Nasal cavity respiratory epithelium epithelial cell of viscerocranial mucosa (primary cell): ENCODE measurements around the gene OR8K3. TPM values are rescaled to one million over a fixed set of nuclear protein-coding genes. Genes with fewer than 3 reads are reported as not detected.

Experiments used
- total RNA-seq: library from RNA; depleted of rRNA; stranded (reverse); fragments of >200 nt; gene quantifications from 2 replicates; pipeline ENCODE4 v1.2.3, GENCODE V29; 2014

OR8K3 gene
- total RNA-seq, result not detected in 2 replicates

GRCh38 chr11:56314844-56315243 lies at the start of gene OR8K3:
Gene OR8K3 (plus strand): TSS chr11:56315144. CDS start chr11:56318307, 3,163 bp downstream.

GRCh38 chr11:56273854-56274253 lies 41.1 kb upstream of the OR8K3 start, which contains the start of gene OR5T1:
Gene OR5T1 (plus strand): TSS chr11:56274154. CDS start chr11:56275639, 1,485 bp downstream.

DNA sequence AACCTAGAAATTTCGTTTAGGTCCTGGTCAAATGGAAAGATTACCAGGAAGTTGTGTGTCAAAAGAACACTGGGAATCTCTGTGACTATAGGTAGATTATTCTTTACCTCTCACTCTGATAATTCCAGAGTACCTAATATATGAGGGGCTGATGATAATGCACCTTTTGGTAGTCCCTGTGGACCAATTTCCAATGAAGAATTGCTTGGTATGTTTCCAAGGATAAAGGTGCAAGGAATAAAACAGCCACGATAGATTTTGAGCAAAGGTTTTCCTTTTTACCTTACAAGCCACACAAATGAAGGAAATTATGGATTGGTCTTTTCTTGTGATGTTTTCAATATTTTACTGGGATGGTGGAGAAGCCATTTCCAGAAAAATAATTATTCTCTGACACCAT lies 22.8 kb upstream of the OR8K3 start, which contains the start of gene OR8H1:
TSS of gene OR8H1 (minus strand) at position 101 of the 400 bp plus-strand sequence. CDS start 1,192 bp downstream, outside the sequence.

GRCh38 chr11:56345739-56346138 lies 30.8 kb downstream of the OR8K3 start, which contains the start of gene OR8K1:
Gene OR8K1 (plus strand): TSS chr11:56346039. CDS start chr11:56346039, 0 bp downstream.

DNA sequence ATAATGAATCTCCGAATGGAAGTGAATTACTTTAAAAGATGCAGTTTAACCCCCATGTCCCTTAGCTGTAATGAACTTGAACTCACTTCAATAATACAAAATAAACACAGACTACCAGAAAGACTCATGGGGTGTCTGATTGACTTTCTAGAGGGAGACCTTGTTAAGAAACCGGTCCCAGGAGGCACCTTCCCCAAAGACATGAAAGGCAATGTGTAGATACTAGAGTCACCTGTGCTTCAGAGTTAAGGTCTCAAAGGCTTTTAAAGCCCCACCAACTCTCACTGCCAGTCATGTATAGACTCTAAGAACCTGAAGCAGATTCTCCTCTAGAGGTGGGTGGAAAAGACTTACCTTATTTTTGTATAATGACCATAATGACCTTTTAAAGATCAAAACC lies 39.0 kb downstream of the OR8K3 start, which contains the start of gene OR8J1:
TSS of gene OR8J1 (plus strand) at position 301 of the 400 bp plus-strand sequence. CDS start 5,956 bp downstream, outside the sequence.

Other genes starting within 250 kb of the OR8K3 start
- gene OR8I2, start 221.8 kb upstream of the OR8K3 start, total RNA-seq, result not detected in 2 replicates
- gene OR8H2, start 211.5 kb upstream of the OR8K3 start, total RNA-seq, result not detected in 2 replicates
- not detected in 2 replicates for gene OR8H3, start 192.8 kb upstream of the OR8K3 start, total RNA-seq
- gene OR8J3, start 174.9 kb upstream of the OR8K3 start, total RNA-seq, result not detected in 2 replicates
- gene OR8K5, start 154.8 kb upstream of the OR8K3 start, total RNA-seq, result not detected in 2 replicates
- gene OR5J2, start 138.5 kb upstream of the OR8K3 start, total RNA-seq, result not detected in 2 replicates
- gene OR5T2, start 80.9 kb upstream of the OR8K3 start, total RNA-seq, result not detected in 2 replicates
- not detected in 2 replicates for gene OR5T3, start 62.9 kb upstream of the OR8K3 start, total RNA-seq
- not detected in 2 replicates for gene OR5T1, start 41.0 kb upstream of the OR8K3 start, total RNA-seq
- gene OR8H1, start 22.9 kb upstream of the OR8K3 start, total RNA-seq, result not detected in 2 replicates
- gene OR8K1, start 30.9 kb downstream of the OR8K3 start, total RNA-seq, result not detected in 2 replicates
- not detected in 2 replicates for gene OR8J1, start 39.1 kb downstream of the OR8K3 start, total RNA-seq
- gene OR8U1, start 60.5 kb downstream of the OR8K3 start, total RNA-seq, result not detected in 2 replicates
- gene OR5AL1, start 97.6 kb downstream of the OR8K3 start, total RNA-seq, result not detected in 2 replicates
- not detected in 2 replicates for gene OR5M3, start 158.2 kb downstream of the OR8K3 start, total RNA-seq
- gene OR5M8, start 176.2 kb downstream of the OR8K3 start, total RNA-seq, result not detected in 2 replicates
- gene OR5M11, start 228.1 kb downstream of the OR8K3 start, total RNA-seq, result not detected in 2 replicates